PFSK-1 (cell line): Measurements from ENCODE around the gene PURB.

Experiments
- POLR2AphosphoS5 ChIP-seq: IDR thresholded peaks from 2 replicates; pipeline ENCODE4 v1.6.1; 2012; ENCODE audit warnings: low read depth, mild to moderate bottlenecking, control low read depth, low read length, moderate library complexity
- TAF1 ChIP-seq: IDR thresholded peaks from 2 replicates; pipeline ENCODE4 v1.6.1; 2012; ENCODE audit warnings: low read length, control low read depth, borderline replicate concordance; ENCODE audit not compliant: insufficient read depth

DNA sequence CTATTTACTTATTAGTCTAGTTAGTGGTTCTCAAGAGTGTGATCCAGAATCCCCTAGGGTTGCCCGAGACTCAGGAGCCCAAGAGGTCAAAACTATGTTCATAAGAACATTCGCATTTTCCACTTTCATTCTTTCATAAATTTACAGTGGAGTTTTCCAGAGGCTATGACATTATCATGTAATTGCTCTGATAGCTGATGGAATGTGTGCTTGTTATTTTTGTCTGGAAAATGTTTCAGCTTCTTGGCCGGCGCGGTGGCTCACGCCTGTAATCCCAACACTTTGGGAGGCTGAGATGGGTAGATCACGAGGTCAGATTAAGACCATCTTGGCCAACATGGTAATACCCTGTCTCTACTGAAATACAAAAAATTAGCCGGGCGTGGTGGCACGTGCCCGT lies 10.1 kb downstream of the PURB start:
- no peak for TF ChIP-seq POLR2AphosphoS5
- no peak for TF ChIP-seq TAF1
